ENCODE measurements around the gene NUP155. TPM values are rescaled to one million over a fixed set of nuclear protein-coding genes. Genes with fewer than 3 reads are reported as not detected.

The NUP155 gene
- total and polyA plus RNA-seq, 5 donors: 3.6 to 13.8 (median 13.3) TPM

DNA sequence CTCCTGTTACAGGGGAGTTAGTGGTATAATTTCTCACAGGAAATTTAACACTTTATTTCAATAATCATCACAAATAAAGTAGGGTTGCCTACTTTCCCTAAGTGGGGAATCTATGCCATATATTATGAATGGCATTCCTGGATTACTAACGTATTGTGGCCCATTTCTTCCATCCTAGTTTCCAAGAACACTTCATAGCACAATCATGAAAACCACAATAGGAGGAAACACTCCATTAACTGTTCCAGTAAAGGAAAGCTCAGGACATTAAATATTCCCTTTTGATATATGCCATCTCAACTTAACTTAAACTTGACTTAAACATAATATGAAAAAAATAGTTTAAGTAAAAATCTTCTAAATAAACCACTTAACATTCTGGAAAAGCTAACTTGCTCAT, 123.9 kb downstream of the NUP155 start:
- Histone ChIP-seq H3K9me3 (ENCODE audit: control insufficient read depth, low read length) (no peaks in the 10 kb centered on the region), H3K4me1 (ENCODE audit: control insufficient read depth, insufficient read depth, low read length) (peaks cover 1% of the 10 kb centered on the region), H3K4me3 (ENCODE audit: low read length) (no peak overlapping the region), H3K27me3 (ENCODE audit: control insufficient read depth, insufficient read depth) (no peaks in the 10 kb centered on the region), H3K27ac (ENCODE audit: low read length) (no peak overlapping the region)
- no peak for DNase-seq
- no peak for ATAC-seq
- WGBS: 43% methylated on average over 1 of the region's 1 CpG
- intact Hi-C loops (cut with DNase I): no loop called here

Other genes with a start within 250 kb of the NUP155 start
- gene CPLANE1, start 121.7 kb downstream of the NUP155 start, total RNA-seq: 10 to 100 TPM in 2 of 4 donors, 1 to 10 TPM in 2; 9.6 to 12.4 (median 10.9) TPM
- gene CPLANE1, start 121.7 kb downstream of the NUP155 start, polyA plus RNA-seq: 2.3 TPM
- gene WDR70, start 8.2 kb upstream of the NUP155 start, total RNA-seq: 10 to 100 TPM; 15.0 to 21.1 (median 17.6) TPM
- gene WDR70, start 8.2 kb upstream of the NUP155 start, polyA plus RNA-seq: 9.4 TPM

Data from right cardiac atrium (tissue), 5 donors.